K562 (cell line): Measurements from ENCODE around the gene SYNGR4. TPM values are rescaled to one million over a fixed set of nuclear protein-coding genes. Genes with fewer than 3 reads are reported as not detected.

Experiments used
- CBFA2T3 ChIP-seq: fragments of 450-650 bp; IDR thresholded peaks from 2 replicates; pipeline ENCODE4 v1.6.1; 2017
- DNMT1 ChIP-seq: fragments of 450-650 bp; IDR thresholded peaks from 2 replicates; pipeline ENCODE4 v1.6.1; 2016; ENCODE audit warnings: antibody characterized with exemption, mild to moderate bottlenecking
- ILF3 ChIP-seq: fragments of 450-650 bp; IDR thresholded peaks from 2 replicates; pipeline ENCODE4 v1.6.1; 2018; ENCODE audit warnings: antibody characterized with exemption, mild to moderate bottlenecking, moderate library complexity, borderline replicate concordance
- MEF2A ChIP-seq: IDR thresholded peaks from 2 replicates; pipeline ENCODE4 v1.6.1; 2011; ENCODE audit warnings: low read depth, mild to moderate bottlenecking, low read length, moderate library complexity; ENCODE audit not compliant: control insufficient read depth
- MIER1 ChIP-seq: fragments of 450-650 bp; IDR thresholded peaks from 2 replicates; pipeline ENCODE4 v1.6.1; 2016; ENCODE audit warnings: antibody characterized with exemption, mild to moderate bottlenecking, low read depth
- NFE2L1 ChIP-seq: fragments of 450-650 bp; IDR thresholded peaks from 2 replicates; pipeline ENCODE4 v1.6.1; 2016; ENCODE audit warnings: missing genetic modification characterization, low read depth, mild to moderate bottlenecking, missing compliant biosample characterization, moderate library complexity, borderline replicate concordance
- SMAD1 ChIP-seq: fragments of 150-350 bp; IDR thresholded peaks from 2 replicates; pipeline ENCODE4 v1.6.1; 2014; ENCODE audit warnings: low read length, low read depth; ENCODE audit not compliant: partially characterized antibody
- SNAPC5 ChIP-seq: fragments of 250-450 bp; sonication (Bioruptor Pico); IDR thresholded peaks from 2 replicates; pipeline ENCODE4 v1.8.0; 2021; ENCODE audit warnings: moderate library complexity, mild to moderate bottlenecking, inconsistent platforms
- SRSF9 ChIP-seq: fragments of 200-400 bp; formaldehyde crosslinking; IDR thresholded peaks from 2 replicates; pipeline ENCODE4 v1.6.1; 2017; ENCODE audit warnings: low read depth, low read length, borderline replicate concordance
- ZBED1 ChIP-seq: IDR thresholded peaks from 2 replicates; pipeline ENCODE4 v1.6.1; 2014
- ZFP1 ChIP-seq: fragments of 450-650 bp; formaldehyde crosslinking; IDR thresholded peaks from 2 replicates; pipeline ENCODE4 v1.4.0; 2020; ENCODE audit warnings: mild to moderate bottlenecking, mixed read lengths
- ZFP30 ChIP-seq: fragments of 250-450 bp; sonication (Bioruptor Pico); IDR thresholded peaks from 2 replicates; pipeline ENCODE4 v1.8.0; 2022; ENCODE audit warnings: moderate library complexity, mild to moderate bottlenecking, inconsistent platforms, borderline replicate concordance
- ZNF197 ChIP-seq: fragments of 200-800 bp; sonication (Bioruptor generic); IDR thresholded peaks from 2 replicates; pipeline ENCODE4 v1.6.1; 2016; ENCODE audit warnings: low read depth, missing genetic modification characterization, missing compliant biosample characterization
- ZNF274 ChIP-seq: IDR thresholded peaks from 2 replicates; pipeline ENCODE4 v1.6.1; 2011; ENCODE audit warnings: low read depth, mild to moderate bottlenecking, low read length, moderate library complexity, borderline replicate concordance
- ZNF830 ChIP-seq: fragments of 250-450 bp; sonication (Bioruptor Pico); IDR thresholded peaks from 2 replicates; pipeline ENCODE4 v1.5.0; 2021; ENCODE audit warnings: mild to moderate bottlenecking
- polyA plus RNA-seq, 8 experiments: library from polyadenylated mRNA; depleted of rRNA in 4 of 8; stranded (reverse) in 5 of 8; unstranded in 3 of 8; fragments of >200 nt; fragmentation: Nextera tagmentation in 2 of 8; fragmentation: Illumina TruSeq in 1 of 8; extraction: Ambion mirVana in 2 of 8; extraction: Trizol in 1 of 8; gene quantifications; 2 replicates each; pipeline versions ENCODE4 v1.2.1 to v1.2.3, GENCODE V29; 2011 to 2014; ENCODE audit warnings: inconsistent platforms in 1 of 8, missing spikeins in 1 of 8
- total RNA-seq, 7 experiments: library from RNA; depleted of rRNA in 6 of 7; stranded (reverse); fragments of >200 nt in 6 of 7; fragmentation: Illumina TruSeq in 2 of 7; extraction: Trizol in 2 of 7; gene quantifications; 2 replicates each; pipeline versions ENCODE4 v1.2.1 to v1.2.3, GENCODE V29; 2011 to 2021; ENCODE audit warnings: low replicate concordance in 1 of 7
- TF ChIP-seq, protein P1 (sequence below), 2 experiments: fragments of 450-650 bp in 1 of 2; sonication (generic) in 1 of 2; formaldehyde crosslinking in 1 of 2; IDR thresholded peaks; 2 replicates each; pipeline versions ENCODE4 v1.7.1 to v1.9.0; 2016 to 2022; ENCODE audit warnings: inconsistent platforms in 1 of 2, mild to moderate bottlenecking in 1 of 2, missing genetic modification reagents in 1 of 2
- TF ChIP-seq, protein P2 (sequence below), 2 experiments: fragments of 450-650 bp; conservative IDR thresholded peaks; 2 replicates each; pipeline ENCODE4 v1.6.1; 2017; ENCODE audit warnings: mild to moderate bottlenecking in 2 of 2, moderate library complexity in 2 of 2

Gene SYNGR4
- total and polyA plus RNA-seq, 9 of the 15 experiments (the other 6 are each of a cell fraction or from before 2014, with no cell fraction given): 0.07 to 0.14 TPM; not detected in 7

DNA sequence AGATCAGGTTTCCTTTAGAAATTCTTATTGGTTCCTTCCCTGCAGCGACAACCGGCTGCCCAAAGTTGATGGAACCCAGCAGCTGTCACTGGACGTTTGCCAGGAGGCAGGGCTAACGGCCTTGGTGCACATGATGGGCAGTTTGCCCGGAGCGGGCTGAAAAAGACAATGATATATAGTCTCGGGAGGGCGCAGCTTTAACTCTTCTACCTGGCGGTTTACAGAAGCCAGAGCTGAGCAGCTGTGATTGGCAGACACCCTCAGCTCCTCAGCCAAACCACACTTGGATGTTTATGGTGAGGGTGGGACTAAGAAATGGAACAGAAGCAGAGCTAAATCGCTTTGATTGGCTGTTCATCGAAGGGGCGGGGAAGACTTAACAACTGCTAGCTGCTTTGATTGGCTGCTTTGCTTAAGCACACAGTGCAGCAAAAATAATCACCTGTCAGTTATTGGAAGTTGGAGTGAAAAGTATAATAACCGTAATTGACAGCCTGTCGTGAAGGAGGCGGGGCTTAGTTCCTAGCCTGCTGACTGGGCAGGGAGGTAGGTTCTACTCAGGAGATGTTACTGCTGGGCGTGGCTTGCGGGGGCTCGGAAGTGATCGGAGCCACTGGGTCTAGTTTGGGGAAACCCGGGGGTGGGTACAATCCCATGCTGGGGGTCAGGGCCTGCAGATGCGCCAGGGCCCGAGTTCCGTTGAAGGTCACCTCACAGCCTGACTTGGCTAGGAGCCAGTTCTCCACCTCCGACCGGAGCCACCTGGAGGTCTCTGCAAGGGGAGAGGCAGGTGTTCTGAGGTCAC, 31.3 kb upstream of the SYNGR4 start (continued):
- TF ChIP-seq, protein P1, sequence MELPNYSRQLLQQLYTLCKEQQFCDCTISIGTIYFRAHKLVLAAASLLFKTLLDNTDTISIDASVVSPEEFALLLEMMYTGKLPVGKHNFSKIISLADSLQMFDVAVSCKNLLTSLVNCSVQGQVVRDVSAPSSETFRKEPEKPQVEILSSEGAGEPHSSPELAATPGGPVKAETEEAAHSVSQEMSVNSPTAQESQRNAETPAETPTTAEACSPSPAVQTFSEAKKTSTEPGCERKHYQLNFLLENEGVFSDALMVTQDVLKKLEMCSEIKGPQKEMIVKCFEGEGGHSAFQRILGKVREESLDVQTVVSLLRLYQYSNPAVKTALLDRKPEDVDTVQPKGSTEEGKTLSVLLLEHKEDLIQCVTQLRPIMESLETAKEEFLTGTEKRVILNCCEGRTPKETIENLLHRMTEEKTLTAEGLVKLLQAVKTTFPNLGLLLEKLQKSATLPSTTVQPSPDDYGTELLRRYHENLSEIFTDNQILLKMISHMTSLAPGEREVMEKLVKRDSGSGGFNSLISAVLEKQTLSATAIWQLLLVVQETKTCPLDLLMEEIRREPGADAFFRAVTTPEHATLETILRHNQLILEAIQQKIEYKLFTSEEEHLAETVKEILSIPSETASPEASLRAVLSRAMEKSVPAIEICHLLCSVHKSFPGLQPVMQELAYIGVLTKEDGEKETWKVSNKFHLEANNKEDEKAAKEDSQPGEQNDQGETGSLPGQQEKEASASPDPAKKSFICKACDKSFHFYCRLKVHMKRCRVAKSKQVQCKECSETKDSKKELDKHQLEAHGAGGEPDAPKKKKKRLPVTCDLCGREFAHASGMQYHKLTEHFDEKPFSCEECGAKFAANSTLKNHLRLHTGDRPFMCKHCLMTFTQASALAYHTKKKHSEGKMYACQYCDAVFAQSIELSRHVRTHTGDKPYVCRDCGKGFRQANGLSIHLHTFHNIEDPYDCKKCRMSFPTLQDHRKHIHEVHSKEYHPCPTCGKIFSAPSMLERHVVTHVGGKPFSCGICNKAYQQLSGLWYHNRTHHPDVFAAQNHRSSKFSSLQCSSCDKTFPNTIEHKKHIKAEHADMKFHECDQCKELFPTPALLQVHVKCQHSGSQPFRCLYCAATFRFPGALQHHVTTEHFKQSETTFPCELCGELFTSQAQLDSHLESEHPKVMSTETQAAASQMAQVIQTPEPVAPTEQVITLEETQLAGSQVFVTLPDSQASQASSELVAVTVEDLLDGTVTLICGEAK (IDR thresholded peaks at IDR 0.05): no peak
- TF ChIP-seq, protein P1 (CRISPR knock-in tag; IDR thresholded peaks at IDR 0.05): no peak
- TF ChIP-seq ZBED1: peak; percentile 51; the same call in 1 of the 2 replicates
- TF ChIP-seq ZNF830 (CRISPR knock-in tag): peak; percentile 39; the same call in 1 of the 2 replicates
- peak; percentile 81 for TF ChIP-seq CBFA2T3
- TF ChIP-seq ZFP1 (CRISPR knock-in tag): no peak
- TF ChIP-seq, protein P2, sequence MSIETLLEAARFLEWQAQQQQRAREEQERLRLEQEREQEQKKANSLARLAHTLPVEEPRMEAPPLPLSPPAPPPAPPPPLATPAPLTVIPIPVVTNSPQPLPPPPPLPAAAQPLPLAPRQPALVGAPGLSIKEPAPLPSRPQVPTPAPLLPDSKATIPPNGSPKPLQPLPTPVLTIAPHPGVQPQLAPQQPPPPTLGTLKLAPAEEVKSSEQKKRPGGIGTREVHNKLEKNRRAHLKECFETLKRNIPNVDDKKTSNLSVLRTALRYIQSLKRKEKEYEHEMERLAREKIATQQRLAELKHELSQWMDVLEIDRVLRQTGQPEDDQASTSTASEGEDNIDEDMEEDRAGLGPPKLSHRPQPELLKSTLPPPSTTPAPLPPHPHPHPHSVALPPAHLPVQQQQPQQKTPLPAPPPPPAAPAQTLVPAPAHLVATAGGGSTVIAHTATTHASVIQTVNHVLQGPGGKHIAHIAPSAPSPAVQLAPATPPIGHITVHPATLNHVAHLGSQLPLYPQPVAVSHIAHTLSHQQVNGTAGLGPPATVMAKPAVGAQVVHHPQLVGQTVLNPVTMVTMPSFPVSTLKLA (conservative IDR thresholded peaks at IDR 0.05): peak; percentile 28 to 62; a peak in 2 of 4 replicates
- peak; percentile 91 for TF ChIP-seq SMAD1
- no peak for TF ChIP-seq MEF2A
- no peak for TF ChIP-seq NFE2L1
- no peak for TF ChIP-seq MIER1
- no peak for TF ChIP-seq ZNF274
- TF ChIP-seq ZNF197 (CRISPR knock-in tag): no peak
- TF ChIP-seq SNAPC5: no peak
- TF ChIP-seq ZFP30 (CRISPR knock-in tag): no peak
- TF ChIP-seq ILF3: no peak
- TF ChIP-seq SRSF9: no peak
- TF ChIP-seq DNMT1: no peak
